Kidney (tissue), 14 donors: ENCODE measurements around the gene FFAR3. TPM values are rescaled to one million over a fixed set of nuclear protein-coding genes. Genes with fewer than 3 reads are reported as not detected.

Experiments used
- DNase-seq, 5 donors: peaks; one replicate each; pipeline ENCODE4 v3.0.0-alpha.2; 2013 to 2020
- FAIRE-seq: peaks from 2 replicates; lab custom pipeline; 2012; peaks lifted over from hg19 to GRCh38; lab: Jason Lieb, UNC
- H3K27ac ChIP-seq, 2 donors: one replicate each; pipeline ENCODE4 v1.7.0; 2013; ENCODE audit warnings: low read depth in 2 of 2, low read length in 2 of 2, inconsistent platforms in 1 of 2
- H3K27me3 ChIP-seq: one replicate; pipeline ENCODE4 v1.7.1; 2013; ENCODE audit warnings: low read length, inconsistent platforms; ENCODE audit not compliant: control insufficient read depth, insufficient read depth
- H3K36me3 ChIP-seq, 3 donors: one replicate each; pipeline versions ENCODE4 v1.7.0 to v1.7.1; 2013; ENCODE audit warnings: low read length in 3 of 3, control low read depth in 1 of 3, inconsistent platforms in 1 of 3; ENCODE audit not compliant: insufficient read depth in 3 of 3, control insufficient read depth in 2 of 3
- H3K4me1 ChIP-seq, 3 donors: one replicate each; pipeline versions ENCODE4 v1.7.0 to v1.7.1; 2013; ENCODE audit warnings: low read length in 3 of 3, inconsistent platforms in 1 of 3, low read depth in 1 of 3; ENCODE audit not compliant: control insufficient read depth in 2 of 3, insufficient read depth in 2 of 3
- H3K4me3 ChIP-seq, 3 donors: one replicate each; pipeline versions ENCODE4 v1.7.0 to v1.8.1; 2013; ENCODE audit warnings: low read length in 3 of 3, control low read depth in 1 of 3, inconsistent platforms in 1 of 3
- H3K9ac ChIP-seq, 3 donors: one replicate each; pipeline versions ENCODE4 v1.7.0 to v1.7.1; 2013; ENCODE audit warnings: low read length in 3 of 3, control low read depth in 1 of 3, inconsistent platforms in 1 of 3
- H3K9me3 ChIP-seq, 3 donors: one replicate each; pipeline versions ENCODE4 v1.7.0 to v1.7.1; 2013; ENCODE audit warnings: low read length in 3 of 3, control low read depth in 1 of 3, inconsistent platforms in 1 of 3; ENCODE audit not compliant: control insufficient read depth in 2 of 3, insufficient read depth in 1 of 3
- CTCF ChIP-seq: IDR thresholded peaks from 3 replicates; pipeline ENCODE4 v1.5.1; 2012; ENCODE audit warnings: mild to moderate bottlenecking, moderate library complexity, borderline replicate concordance; ENCODE audit not compliant: insufficient read depth; ENCODE audit errors: extremely low read depth
- intact Hi-C: fragments of 100-400 bp; cut with DNase I; formaldehyde crosslinking; loops from one replicate; pipeline ENCODE4 v1.11.1; 2022
- polyA plus RNA-seq: library from polyadenylated mRNA; stranded (reverse); fragments of 350-450 nt; fragmentation: Illumina TruSeq; extraction: RNeasy Lipid Tissue Mini Kit (QIAGEN cat#74804); gene quantifications from one replicate; pipeline ENCODE4 v1.2.3, GENCODE V29; 2014; ENCODE audit warnings: low read depth, low replicate concordance; ENCODE audit not compliant: insufficient read depth
- total RNA-seq: library from RNA; stranded (reverse); fragmentation: NEBNext Ultra II Directional; extraction: Animal tissue kit (Norgen Biotek cat#: 25700); gene quantifications from one replicate; pipeline ENCODE4 v1.2.1, GENCODE V29; 2021
- donor health status: control.
- donor health status: control.
- donor health status: control.
- donor health status: control.
- donor health status: control.
- donor health status: DM: yes; HTN: yes; CAD: no.
- donor health status: Normal renal cell carcinoma (clear cell type).

FFAR3 gene
- total and polyA plus RNA-seq, 2 donors from 2014 or later = not detected

- no peaks in the 10 kb centered on the region for H3K36me3 ChIP-seq
- H3K27ac ChIP-seq = no peak within 1 kb of the TSS
- no peak within 1 kb of the TSS for H3K4me3 ChIP-seq
- no peaks in the 10 kb centered on the region for H3K27me3 ChIP-seq
- intact Hi-C loops = no loop called here
- TF ChIP-seq CTCF = no peak
- no peak within 1 kb of the TSS for H3K9ac ChIP-seq
- no peaks in the 10 kb centered on the region for H3K4me1 ChIP-seq
- no peaks in the 10 kb centered on the region for H3K9me3 ChIP-seq
- no peak for FAIRE-seq
- peak in 2 of 5 donors; percentile 18 to 39 for DNase-seq
Observed at GRCh38 chr19:35347171-35347929, 10.9 kb upstream of the FFAR3 start, which contains the start of gene FFAR1. TSS of gene FFAR1 (plus strand) at chr19:35347902. CDS start at chr19:35351552, 3,650 bp downstream.

- H3K9me3 ChIP-seq = no peaks in the 10 kb centered on the region
- no peak overlapping the region for H3K27ac ChIP-seq
Observed at GRCh38 chr19:35347930-35348298, 10.3 kb upstream of the FFAR3 start.

GRCh38 chr19:35348911-35349611 lies 9.2 kb upstream of the FFAR3 start:
- no peaks in the 10 kb centered on the region for H3K9me3 ChIP-seq
- H3K27me3 ChIP-seq = no peaks in the 10 kb centered on the region
- TF ChIP-seq CTCF = no peak
- no peaks in the 10 kb centered on the region for H3K36me3 ChIP-seq
- H3K27ac ChIP-seq = no peak overlapping the region
- intact Hi-C loops = no loop called here
- peaks cover 0 to 2% (median 0%) of the 10 kb centered on the region in 3 donors for H3K4me1 ChIP-seq
- DNase-seq (peak in 2 of 5 donors; percentile 41 to 59), FAIRE-seq (no peak)
- H3K4me3 ChIP-seq = no peak overlapping the region
- H3K9ac ChIP-seq = no peak overlapping the region

More at GRCh38 chr19:35347930-35348298, 10.3 kb upstream of the FFAR3 start:
- no peaks in the 10 kb centered on the region for H3K36me3 ChIP-seq
- no peak for TF ChIP-seq CTCF
- FAIRE-seq (no peak), DNase-seq (no peak)
- H3K4me1 ChIP-seq = peaks cover 0 to 2% (median 0%) of the 10 kb centered on the region in 3 donors
- H3K9ac ChIP-seq = no peak overlapping the region
- intact Hi-C loops = no loop called here
- no peaks in the 10 kb centered on the region for H3K27me3 ChIP-seq
- no peak overlapping the region for H3K4me3 ChIP-seq
